ENCODE measurements around the gene CHD2.
A peak's percentile ranks its signal among the peaks of the same experiment; 100 is the strongest.
"Not testable (repeated sequence)": the region's sequence is repeated elsewhere in the genome, so short reads cannot be mapped to it uniquely, and the experiment has no call there.

The CHD2 gene

GRCh38 chr15:93059442-93059841 is 159.3 kb downstream of the CHD2 start:
- DNase-seq: no peak
- Histone ChIP-seq H2AFZ (ENCODE audit: low read depth, low read length) (no peak overlapping the region), H4K20me1 (ENCODE audit: insufficient read depth, low read length) (peaks cover 3% of the 10 kb centered on the region; the same call in 1 of the 2 replicates), H3K4me3 (ENCODE audit: low read depth in 1 of 2, low read length in 2 of 2) (no peak overlapping the region), H3K27ac (ENCODE audit: low read length) (no peak overlapping the region), H3K4me1 (ENCODE audit: insufficient read depth, low read length) (peaks cover 13% of the 10 kb centered on the region), H3K27me3 (ENCODE audit: insufficient read depth, low read length, poor library complexity) (no peaks in the 10 kb centered on the region), H3K4me2 (ENCODE audit: insufficient read depth, low read length) (no peak overlapping the region), H3K9me3 (ENCODE audit: insufficient read depth, low read length, severe bottlenecking) (no peaks in the 10 kb centered on the region), H3K9ac (ENCODE audit: low read depth, low read length) (no peak overlapping the region), H3K79me2 (ENCODE audit: insufficient read depth, low read length) (peaks cover 24% of the 10 kb centered on the region; the same call in 1 of the 2 replicates), H3K36me3 (ENCODE audit: insufficient read depth, low read length) (peaks cover 27% of the 10 kb centered on the region)
- ATAC-seq (ENCODE audit: insufficient read depth, low read depth): no peak
- TF ChIP-seq CTCF (IDR thresholded peaks at IDR 0.05; ENCODE audit: borderline replicate concordance, extremely low read depth, low read length, poor library complexity, severe bottlenecking): no peak
- no peak for TF ChIP-seq EZH2 (IDR thresholded peaks at IDR 0.05; ENCODE audit: borderline replicate concordance, low read depth, low read length, severe bottlenecking)

GRCh38 chr15:93060336-93061248 is 160.5 kb downstream of the CHD2 start:
- Histone ChIP-seq H3K36me3 (ENCODE audit: insufficient read depth, low read length) (peaks cover 22% of the 10 kb centered on the region), H2AFZ (ENCODE audit: low read depth, low read length) (no peak overlapping the region), H4K20me1 (ENCODE audit: insufficient read depth, low read length) (peaks cover 3% of the 10 kb centered on the region; the same call in 1 of the 2 replicates), H3K4me3 (ENCODE audit: low read depth in 1 of 2, low read length in 2 of 2) (no peak overlapping the region), H3K9me3 (ENCODE audit: insufficient read depth, low read length, severe bottlenecking) (no peaks in the 10 kb centered on the region), H3K4me2 (ENCODE audit: insufficient read depth, low read length) (peak overlapping the region; percentile 53), H3K27ac (ENCODE audit: low read length) (peak overlapping the region; percentile 40), H3K9ac (ENCODE audit: low read depth, low read length) (no peak overlapping the region), H3K79me2 (ENCODE audit: insufficient read depth, low read length) (peaks cover 24% of the 10 kb centered on the region; the same call in 1 of the 2 replicates), H3K4me1 (ENCODE audit: insufficient read depth, low read length) (peaks cover 13% of the 10 kb centered on the region), H3K27me3 (ENCODE audit: insufficient read depth, low read length, poor library complexity) (no peaks in the 10 kb centered on the region)
- TF ChIP-seq EZH2 (IDR thresholded peaks at IDR 0.05; ENCODE audit: borderline replicate concordance, low read depth, low read length, severe bottlenecking) (no peak), CTCF (IDR thresholded peaks at IDR 0.05; ENCODE audit: borderline replicate concordance, extremely low read depth, low read length, poor library complexity, severe bottlenecking) (no peak)
- DNase-seq: no peak
- no peak for ATAC-seq (ENCODE audit: insufficient read depth, low read depth)

GRCh38 chr15:93062628-93063261 is 162.6 kb downstream of the CHD2 start:
- not testable (repeated sequence) for H3K4me3 ChIP-seq (ENCODE audit: low read depth in 1 of 2, low read length in 2 of 2); DNase-seq; ATAC-seq (ENCODE audit: insufficient read depth, low read depth); H3K27ac ChIP-seq (ENCODE audit: low read length); H3K9me3 ChIP-seq (ENCODE audit: insufficient read depth, low read length, severe bottlenecking); H3K9ac ChIP-seq (ENCODE audit: low read depth, low read length); H3K4me2 ChIP-seq (ENCODE audit: insufficient read depth, low read length); H3K27me3 ChIP-seq (ENCODE audit: insufficient read depth, low read length, poor library complexity); H2AFZ ChIP-seq (ENCODE audit: low read depth, low read length); H4K20me1 ChIP-seq (ENCODE audit: insufficient read depth, low read length)
- peaks cover 23% of the 10 kb centered on the region for H3K36me3 ChIP-seq (ENCODE audit: insufficient read depth, low read length)
- H3K4me1 ChIP-seq (ENCODE audit: insufficient read depth, low read length): peaks cover 13% of the 10 kb centered on the region
- H3K79me2 ChIP-seq (ENCODE audit: insufficient read depth, low read length): peaks cover 30% of the 10 kb centered on the region; the same call in 1 of the 2 replicates

- Histone ChIP-seq H3K9ac (ENCODE audit: low read depth, low read length) (no peak overlapping the region), H3K9me3 (ENCODE audit: insufficient read depth, low read length, severe bottlenecking) (no peaks in the 10 kb centered on the region), H3K27ac (ENCODE audit: low read length) (no peak overlapping the region), H3K79me2 (ENCODE audit: insufficient read depth, low read length) (peaks cover 31% of the 10 kb centered on the region; the same call in 1 of the 2 replicates), H3K4me1 (ENCODE audit: insufficient read depth, low read length) (peaks cover 13% of the 10 kb centered on the region), H4K20me1 (ENCODE audit: insufficient read depth, low read length) (peaks cover 3% of the 10 kb centered on the region; the same call in 1 of the 2 replicates), H3K4me2 (ENCODE audit: insufficient read depth, low read length) (no peak overlapping the region), H3K4me3 (ENCODE audit: low read depth in 1 of 2, low read length in 2 of 2) (no peak overlapping the region), H3K27me3 (ENCODE audit: insufficient read depth, low read length, poor library complexity) (no peaks in the 10 kb centered on the region), H2AFZ (ENCODE audit: low read depth, low read length) (no peak overlapping the region), H3K36me3 (ENCODE audit: insufficient read depth, low read length) (peaks cover 24% of the 10 kb centered on the region)
- ATAC-seq (ENCODE audit: insufficient read depth, low read depth): no peak
- TF ChIP-seq EZH2 (IDR thresholded peaks at IDR 0.05; ENCODE audit: borderline replicate concordance, low read depth, low read length, severe bottlenecking) (no peak), CTCF (IDR thresholded peaks at IDR 0.05; ENCODE audit: borderline replicate concordance, extremely low read depth, low read length, poor library complexity, severe bottlenecking) (no peak)
- no peak for DNase-seq
Observed at GRCh38 chr15:93063262-93063671, 163.1 kb downstream of the CHD2 start.
